GM18907 (cell line): ENCODE measurements around the gene GRM4.

Source experiments
- ATAC-seq: cut with Tn5 transposase; IDR thresholded peaks from one replicate; pipeline ENCODE4 v1.9.1; 2021; ENCODE audit warnings: mild to moderate bottlenecking, moderate library complexity; ENCODE audit not compliant: unreplicated experiment

Gene GRM4

DNA sequence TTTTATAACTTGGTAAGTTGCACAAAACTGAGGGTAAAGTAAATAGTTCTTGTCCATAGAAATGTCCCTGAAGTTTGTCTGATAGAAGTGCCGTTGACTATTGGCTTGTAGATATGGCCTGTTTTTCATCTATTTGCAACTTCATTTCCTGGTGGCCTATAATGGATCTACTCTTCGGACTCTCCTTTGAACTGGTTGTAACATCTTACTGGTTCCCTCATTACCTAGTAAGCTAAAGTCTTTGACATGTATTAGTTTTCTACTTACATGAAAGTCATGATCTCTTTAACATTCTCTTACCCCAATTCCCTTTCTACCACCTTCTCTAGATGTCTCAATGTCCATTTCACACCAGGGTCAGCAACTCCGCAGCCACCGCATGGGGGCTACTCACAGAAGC, 146.3 kb downstream of the GRM4 start:
- no peak for ATAC-seq

DNA sequence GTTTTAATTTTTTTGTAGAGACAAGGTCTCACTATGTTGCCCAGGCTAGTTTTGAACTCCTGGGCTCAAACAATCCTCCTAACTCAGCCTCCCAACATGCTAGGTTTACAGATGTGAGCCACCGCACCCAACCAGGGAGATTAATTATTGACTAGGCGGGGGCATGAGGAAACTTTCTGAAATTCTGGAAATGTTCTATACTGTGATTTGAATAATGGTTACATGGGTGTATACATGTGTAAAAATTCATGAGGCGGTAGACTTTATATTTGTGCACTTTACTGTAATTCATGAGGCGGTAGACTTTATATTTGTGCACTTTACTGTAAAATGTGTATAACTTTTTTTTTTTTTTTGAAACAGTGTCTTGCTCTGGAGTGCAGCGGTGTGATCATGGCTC, 147.2 kb downstream of the GRM4 start:
- ATAC-seq, result no peak

DNA sequence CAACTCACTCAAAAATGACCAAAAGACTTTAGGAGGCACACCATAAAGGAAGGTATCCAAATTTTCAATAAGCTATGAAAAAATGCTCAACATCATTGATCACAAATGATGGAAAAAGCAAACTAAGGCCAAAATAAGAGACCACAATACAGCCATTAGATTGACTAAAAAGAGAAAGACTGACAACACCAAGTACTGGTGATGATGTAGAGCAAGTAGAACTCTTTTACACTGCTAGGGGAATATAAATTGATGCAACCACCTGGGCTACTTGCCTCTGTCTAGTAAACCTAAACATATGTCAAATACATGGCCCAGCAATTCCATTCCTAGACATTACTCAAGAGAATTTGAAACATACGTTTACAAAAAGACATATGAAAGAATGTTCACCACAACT, 148.6 kb downstream of the GRM4 start:
- no peak for ATAC-seq

DNA sequence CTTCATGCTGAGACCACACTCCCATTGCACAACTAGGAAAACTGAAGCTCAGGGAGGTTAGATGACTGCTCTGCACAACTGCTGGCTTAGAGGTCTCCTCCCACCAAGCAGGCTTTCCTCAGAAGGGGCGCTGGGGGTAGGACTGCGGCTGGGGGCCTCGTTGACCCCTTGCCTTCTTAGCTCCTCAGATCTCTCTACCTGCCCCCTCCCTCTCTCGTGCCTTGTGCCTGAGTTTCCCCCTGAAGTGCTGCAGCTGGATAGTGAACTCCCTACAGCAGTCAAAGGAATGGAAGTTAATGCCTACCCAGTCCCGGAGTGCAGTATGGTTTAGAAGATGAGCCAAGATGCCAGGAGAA, 149.8 kb downstream of the GRM4 start:
- no peak for ATAC-seq

DNA sequence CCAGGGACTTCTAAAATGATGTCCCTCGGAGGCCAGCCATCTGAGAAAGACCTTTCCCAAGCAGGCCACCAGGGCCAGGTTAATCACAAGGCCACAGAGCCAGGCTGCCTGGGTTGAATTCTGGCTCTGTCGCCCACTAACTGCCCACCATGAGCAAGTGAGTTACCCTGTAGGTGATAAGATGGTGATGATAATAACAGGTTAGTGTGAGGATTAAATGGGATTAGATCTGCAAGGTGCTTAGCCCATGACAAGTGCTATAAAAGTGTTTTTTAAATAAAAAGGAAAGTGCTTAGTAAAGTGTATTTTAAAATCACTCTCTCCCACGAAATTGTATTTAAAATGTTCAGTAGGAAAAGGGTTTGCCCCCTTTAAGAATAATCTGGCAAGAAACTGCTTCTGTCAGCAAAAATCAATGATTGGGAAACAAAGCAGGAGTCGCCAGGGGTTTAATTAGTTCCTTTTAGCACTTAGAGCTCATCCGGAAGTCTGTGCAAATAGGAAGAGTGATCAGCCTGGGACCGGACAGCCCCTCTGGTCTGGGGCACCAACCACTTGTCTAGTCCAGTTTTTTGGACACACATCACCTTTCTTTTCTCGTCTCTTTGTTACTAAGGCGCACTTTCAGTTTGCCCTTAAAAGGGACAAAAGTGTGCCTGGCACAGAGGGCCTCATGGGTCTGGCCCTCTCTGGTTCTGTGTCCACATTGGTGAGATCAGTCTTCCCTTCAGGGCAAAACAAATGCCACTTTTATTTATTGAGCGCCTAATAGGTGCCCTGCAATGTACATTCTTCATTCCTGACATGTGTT, 150.4 kb downstream of the GRM4 start:
- ATAC-seq, result no peak

DNA sequence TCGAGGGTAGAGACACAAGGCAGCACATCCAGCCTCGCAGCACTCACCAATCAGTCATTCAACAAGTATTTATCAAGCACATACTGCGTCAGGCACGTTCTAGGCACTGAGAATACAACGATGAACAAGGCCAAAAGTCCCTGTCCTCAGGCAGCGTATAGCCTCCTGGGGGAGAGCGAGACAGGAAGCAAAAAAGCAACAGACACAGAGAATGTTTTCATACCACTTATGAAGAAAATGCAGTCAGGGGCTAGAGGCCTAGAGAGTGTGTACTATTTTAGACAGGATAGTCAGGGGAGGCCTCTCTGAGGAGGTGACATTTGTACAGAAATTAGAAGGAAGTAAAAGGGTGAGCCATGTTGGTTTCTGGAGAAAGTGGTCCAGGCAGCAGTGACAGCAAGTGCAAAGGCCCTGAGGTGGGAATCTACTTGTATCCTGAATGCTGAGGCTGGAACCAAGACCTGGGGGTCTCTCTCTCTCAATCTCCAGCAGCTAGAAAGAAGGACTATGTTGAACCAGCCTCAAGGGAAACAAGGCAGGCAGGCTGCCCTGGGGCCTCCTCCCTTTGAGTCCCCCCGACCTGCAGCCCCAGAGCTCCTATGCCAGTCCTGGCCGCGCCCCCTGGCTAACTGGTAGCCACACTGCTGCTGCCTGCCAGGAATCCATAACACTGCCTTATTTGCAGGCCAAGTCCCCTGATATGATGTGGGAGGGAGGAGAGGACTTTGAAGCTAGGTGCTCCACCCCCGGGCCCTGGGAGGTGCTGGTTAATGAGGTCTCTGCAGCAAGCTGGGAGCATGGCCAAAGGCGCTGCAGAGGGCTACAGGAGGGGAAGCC, 151.2 kb downstream of the GRM4 start:
- ATAC-seq, result no peak

DNA sequence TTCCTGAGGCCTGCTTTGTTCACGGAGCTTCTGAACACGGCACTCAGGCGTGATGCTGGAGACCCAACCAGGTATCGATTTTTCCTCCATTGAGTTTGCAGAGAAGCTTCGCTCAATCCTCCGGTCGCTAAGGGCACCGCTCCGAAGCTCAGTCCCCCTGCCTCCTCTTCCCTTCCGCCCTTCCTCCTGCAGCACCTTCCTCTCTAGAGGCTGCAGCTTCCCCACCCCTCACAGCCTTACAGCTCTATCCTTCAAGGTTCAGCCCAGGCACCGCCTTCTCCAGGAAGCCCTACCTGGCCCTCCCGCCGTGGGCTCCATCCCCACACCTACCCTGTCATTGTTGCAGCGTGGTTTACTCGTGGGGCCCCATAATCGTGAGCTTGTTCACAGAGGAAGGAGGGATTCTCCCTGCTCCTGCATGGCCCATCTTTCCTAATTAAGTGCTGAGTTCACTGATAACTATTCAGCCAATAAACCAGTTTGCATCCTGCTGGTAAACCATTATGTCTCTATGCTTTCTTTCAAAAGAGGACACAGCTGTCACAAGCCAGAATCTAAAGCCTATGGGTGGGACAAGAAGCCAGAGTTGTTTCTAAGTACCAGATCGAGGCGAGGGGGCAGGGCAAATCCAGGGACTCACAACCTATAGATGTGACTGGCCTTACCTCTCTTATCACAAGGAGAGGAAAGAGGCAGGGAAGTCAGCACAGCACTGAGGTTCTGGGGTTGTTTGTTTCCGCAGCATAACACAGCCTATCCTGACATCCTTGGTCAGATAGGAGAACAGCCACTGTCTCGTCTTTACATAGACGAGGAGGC, 152.0 kb downstream of the GRM4 start:
- ATAC-seq, result no peak

DNA sequence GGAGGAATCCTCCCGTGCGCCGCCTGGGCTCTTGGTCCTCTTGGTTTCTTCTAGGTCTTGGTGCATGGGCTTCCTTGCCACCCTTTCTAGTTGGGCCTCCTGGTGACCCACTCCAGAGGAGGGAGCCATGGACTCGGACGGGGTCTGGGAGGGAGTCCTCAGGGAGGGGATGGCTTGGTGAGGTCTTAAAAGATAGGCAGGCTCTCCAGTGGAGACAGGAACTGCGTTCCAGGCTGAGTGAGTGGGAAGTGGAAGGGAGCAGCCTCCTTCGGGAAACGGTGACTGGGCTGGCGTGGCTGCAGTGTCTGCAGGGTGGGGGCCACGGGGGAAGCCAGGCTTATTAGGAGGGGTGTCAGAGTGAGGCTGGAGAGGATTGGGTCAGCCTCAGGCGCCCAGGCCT, 152.8 kb downstream of the GRM4 start:
- ATAC-seq, result no peak

DNA sequence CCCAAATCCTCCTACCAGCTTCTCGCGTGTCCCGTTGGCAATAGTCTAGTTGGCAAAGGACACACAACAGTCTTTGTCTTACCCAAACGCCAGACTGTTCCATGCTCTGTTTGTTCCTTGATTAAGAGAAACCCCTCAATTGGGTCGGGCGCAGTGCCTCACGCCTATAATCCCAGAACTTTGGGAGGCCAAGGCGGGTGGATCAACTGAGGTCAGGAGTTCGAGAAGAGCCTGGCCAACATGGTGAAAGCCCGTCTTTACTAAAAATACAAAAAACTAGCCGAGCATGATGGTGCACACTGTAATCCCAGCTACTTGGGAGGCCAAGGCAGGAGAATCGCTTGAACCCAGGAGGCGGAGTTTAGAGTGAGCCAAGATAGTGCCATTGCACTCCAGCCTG, 153.7 kb downstream of the GRM4 start:
- no peak for ATAC-seq

DNA sequence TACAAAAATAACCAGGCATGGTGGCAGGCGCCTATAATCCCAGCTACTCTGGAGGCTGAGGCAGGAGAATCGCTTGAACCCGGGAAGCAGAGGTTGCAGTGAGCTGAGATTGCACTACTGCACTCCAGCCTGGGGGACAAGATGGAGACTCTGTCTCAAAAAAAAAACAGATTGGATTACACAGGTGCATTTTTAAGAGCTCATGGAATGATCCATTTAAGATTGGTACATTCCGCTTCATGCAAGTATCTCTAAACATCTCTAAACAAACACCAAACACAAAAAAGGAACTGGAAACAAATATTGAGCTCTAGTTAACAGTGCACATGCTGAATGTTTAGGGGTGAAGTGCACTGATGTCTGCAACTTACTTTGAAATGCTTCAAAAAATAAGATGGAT, 154.3 kb downstream of the GRM4 start:
- no peak for ATAC-seq

DNA sequence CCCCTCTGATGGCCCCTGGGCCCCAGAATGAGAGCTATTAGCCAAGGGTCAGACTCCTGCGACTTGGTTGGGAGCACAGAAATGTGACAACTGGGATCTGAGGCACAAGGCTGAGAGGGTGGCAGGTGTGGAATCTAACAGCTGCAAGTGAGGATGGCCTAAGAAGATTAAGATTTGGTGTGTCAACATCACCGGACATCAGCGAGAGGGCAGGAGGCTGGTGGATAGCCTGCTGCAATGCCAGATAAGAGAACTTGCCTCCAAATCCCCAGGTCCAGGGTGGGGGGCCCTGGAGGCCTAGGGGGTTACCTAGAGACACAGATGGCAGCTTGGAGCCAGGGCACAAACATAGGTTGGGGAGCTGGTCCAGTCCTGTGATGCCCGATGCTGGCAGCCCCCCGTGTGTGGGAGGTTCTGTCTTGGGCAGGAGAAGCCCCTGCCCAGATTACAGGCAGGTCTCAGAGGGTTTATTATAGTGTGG, 155.8 kb downstream of the GRM4 start:
- ATAC-seq, result no peak

DNA sequence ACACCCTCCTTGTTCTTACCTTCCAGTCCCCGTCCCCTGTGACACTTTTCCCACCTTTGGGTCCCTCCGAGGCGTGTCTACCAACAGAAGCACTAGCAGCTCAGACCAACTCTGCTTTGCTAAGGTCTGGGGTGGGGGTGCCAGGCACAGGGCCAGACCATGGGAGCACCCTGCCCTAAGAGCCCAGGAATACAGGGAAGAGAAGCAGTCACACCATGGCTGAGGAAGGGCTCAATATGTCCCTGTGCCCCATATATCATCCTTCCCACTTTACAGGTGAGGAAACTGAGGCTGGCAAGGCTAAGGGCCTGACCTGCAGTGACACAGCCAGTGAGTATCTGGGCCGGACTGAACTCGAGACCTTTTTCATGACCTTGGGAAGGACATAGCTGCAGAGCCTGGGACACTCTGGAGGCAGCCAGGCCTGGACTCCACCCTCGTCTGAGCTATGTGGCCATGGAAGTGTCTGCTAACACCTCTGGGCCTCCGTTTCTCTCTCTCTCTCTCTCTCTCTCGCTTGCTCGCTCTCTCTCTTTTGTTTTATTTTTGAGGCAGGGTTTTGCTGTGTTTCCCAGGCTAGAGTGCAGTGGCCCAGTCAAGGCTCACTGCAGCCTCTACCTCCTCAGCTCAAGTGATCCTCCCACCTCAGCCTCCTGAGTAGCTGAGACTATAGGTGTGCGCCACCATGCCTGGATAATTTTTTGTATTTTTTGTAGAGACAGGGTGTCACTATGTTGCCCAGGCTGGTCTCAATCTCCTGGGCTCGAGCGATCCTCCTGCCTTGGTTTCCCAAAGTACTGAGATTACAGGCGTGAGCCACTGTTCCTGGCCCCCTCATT, 156.7 kb downstream of the GRM4 start:
- no peak for ATAC-seq

DNA sequence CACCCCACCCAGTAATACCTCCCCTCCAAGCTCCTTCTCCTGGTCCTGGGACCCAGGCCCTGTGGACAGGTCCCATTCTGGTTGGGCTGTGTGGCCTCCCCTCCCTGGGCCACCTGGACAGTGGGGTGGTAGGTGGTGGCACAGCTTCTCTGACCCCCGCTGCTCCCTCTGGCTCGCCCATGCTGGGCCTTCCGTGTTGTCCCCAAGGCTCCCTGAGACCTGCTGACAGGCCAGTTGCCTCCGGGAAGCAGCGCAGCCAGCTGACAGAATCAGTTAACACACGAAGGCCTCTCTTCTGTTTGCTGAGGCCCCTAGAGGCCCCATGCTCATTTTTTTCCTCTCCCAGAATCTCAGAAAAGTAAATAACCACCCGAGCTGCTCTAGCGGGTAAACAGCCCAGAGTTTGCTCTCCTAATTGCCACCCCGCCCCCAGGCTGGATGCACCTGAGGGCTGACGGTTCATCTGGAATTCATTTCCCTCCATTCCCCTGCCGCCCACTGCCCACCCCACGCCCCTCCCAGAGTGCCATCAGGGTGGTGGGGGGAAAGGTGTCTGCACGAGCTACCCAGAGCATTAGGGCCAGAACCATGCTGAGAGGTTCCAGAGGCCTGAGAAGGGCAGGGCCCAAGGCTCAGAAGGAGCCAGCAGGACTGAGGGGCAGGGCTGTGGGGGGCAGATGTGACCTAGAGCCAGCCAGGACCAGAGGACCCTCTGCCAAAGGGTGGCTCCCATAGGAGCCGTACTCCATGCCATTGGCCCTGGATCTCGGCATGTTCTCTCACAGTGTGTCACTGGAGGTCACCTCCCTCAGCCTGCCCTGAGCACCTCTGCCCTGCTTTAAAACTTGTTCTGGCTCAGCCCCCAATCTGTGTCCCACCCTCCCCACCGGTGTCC, 157.5 kb downstream of the GRM4 start:
- ATAC-seq, result no peak

DNA sequence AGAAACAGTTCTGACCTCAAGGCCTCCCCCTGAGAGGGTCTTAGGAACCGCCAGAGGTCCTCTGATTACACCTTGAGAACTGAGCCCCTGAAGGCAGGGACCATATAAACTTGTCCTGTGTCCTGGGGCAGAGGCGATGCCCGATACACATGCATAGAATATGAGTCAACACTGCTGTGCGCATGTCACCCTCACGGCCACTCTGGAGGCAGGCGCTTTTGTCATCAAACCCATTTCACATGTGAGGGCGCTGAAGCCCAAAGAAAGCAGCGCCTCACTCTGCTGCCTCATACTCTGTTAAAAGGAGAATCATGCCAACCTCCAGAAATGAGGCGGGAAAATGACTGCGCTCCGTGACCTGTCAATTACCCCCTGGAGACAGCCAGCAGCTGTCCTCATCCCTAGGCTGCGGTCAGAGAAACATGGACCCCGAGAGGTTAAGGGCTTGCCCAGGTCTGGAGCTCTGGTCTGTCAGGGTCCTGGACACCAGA, 158.3 kb downstream of the GRM4 start:
- no peak for ATAC-seq

DNA sequence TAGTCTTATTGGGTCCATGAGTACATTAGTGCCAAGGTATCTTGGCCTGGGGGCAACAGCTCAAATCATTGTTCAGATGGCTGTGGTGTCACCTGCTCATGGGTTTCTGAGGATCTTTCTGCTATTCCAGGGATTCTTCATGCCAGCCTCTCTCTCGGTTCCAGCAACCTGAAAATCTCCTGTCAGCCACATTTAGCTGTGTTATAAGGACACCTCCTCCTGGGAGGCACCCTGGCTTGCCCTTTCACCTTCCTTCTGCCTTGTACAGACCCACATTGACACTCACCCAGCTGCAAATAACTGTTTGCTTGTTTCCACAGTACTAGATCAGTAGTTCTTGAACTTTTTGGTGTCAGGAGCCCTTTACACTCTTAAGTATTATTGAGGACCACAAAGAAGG, 159.9 kb downstream of the GRM4 start:
- no peak for ATAC-seq

DNA sequence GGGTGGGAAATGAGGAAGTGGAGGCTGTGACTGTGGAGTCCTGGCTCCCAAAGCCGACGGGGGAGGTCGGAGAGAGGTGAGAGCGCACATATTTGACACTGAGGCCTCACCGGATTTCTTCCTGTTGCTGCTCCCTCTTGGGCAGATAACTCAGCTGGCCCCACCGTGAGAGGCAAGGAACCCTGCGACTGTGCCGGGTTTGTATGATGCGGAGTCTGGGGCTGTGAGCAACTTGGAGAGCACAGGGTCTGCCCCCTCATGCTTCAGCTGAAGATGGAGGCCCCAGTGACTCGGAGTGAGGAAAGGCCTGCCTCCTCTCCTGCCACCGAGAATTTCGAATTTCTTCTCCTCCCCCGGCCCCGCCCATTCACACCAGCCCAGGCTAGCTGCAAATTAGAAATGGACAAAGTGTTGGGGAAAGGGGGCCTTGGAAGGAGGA, 160.6 kb downstream of the GRM4 start:
- ATAC-seq, result no peak

DNA sequence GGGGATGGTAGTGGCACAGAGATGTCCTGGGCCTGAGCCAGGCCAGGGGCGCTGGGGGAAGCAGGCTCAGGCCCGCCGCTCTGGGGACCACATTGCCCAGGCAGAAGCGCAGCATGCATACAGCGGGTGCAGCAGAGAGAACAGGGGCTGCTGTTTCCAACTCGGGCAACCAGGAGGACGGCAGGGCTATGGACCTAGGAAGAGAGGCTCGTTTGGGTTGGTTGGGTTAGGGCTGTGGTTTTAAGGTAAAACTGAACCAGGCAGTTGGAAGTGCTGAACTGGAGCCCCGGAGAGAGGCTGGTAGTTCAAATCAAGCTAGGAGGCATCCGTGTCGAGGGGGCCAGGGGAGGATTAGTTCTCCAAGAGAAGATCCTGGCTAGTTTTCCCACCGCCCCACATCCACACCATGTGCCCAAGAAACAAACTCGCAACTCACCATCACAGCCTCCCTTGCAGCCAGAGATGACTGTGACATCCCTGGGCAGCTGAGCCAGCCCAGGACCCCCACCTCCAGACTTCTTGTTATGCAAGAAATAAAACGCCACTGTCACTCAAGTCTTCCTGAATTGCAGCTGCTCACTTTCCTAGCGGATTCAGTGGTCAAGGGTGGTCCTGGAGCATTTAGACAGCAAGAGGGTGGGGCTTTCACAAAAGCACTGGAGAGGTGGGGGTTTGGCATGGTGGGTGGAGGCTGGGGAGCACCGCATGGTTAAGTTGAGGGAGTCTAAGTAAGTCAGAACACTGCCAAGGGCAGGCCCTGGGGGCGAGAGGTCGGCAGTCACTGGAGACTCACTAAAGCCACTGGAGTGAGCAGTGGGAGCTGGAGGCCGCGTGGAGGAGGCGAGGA, 161.2 kb downstream of the GRM4 start:
- ATAC-seq, result no peak

DNA sequence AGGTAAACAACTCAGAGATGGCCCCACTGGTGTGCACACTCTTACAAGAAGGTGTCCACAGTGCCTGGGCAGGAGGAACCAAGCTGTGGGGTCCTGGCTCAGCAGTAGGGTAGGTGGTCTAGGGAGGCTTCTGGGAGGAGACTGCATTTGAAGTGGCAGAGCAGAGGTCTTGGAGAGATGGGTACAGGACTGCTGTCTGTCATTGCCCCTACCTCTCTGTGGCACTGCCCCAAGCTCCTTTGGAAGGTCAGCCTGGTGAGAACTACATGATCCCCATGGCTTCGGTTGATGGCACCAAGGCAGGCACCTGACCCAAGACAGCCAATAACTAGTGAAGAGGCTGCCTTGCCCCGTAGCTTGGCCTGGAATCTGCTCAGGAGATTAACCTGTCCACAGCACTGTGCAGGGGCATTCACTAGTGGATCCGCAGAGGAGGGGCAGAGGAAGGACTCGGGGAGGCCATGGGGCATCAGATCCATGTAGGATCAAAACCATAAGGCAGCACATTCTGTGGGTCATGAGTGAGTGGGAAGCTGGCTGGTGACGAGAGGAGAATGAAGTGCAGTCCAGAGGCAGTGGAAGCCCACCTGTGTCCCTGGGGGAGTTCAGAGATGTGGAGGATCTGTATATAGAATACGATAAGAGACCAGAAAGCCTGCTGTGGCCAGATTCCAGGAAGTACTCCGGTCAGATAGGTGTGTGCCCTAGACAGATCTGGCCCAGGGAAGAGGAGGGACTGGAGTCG, 162.0 kb downstream of the GRM4 start:
- ATAC-seq, result no peak
